CD4-positive, alpha-beta T cell treated with Interleukin-2 at 100 ng/mL for 4 hours (primary cell): ENCODE results near the gene C1orf141.
A peak's percentile ranks its signal among the peaks of the same experiment; 100 is the strongest.
"Not testable (repeated sequence)": the region's sequence is repeated elsewhere in the genome, so short reads cannot be mapped to it uniquely, and the experiment has no call there.

Experiments used
- DNase-seq: peaks from one replicate; pipeline ENCODE4 v3.0.0-alpha.2; 2020; ENCODE audit warnings: low spot score

C1orf141 gene

DNA sequence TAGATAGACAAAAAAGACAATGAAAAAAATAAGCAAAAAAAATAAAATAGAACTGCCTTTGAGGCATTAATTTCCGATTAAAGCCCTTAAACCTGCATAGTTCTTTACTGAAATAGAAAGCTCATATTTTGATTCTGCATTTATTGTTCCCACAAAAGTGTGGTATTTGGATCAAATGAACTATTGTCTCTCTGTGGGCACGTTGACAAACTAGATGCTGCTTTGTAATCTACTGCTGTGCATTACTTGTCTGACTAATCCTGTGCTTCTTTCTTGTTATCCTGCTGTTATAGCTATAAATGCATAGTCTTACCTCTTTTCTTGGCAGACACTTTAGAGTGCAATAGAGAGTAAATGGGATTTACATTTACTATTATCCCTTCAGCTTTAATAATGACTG lies 49.4 kb downstream of the C1orf141 start:
- DNase-seq, result no peak

GRCh38 chr1:67084765-67085318 lies 49.9 kb downstream of the C1orf141 start:
- DNase-seq, result no peak

- no peak for DNase-seq
Observed at GRCh38 chr1:67078291-67078690, 56.5 kb downstream of the C1orf141 start.

DNA sequence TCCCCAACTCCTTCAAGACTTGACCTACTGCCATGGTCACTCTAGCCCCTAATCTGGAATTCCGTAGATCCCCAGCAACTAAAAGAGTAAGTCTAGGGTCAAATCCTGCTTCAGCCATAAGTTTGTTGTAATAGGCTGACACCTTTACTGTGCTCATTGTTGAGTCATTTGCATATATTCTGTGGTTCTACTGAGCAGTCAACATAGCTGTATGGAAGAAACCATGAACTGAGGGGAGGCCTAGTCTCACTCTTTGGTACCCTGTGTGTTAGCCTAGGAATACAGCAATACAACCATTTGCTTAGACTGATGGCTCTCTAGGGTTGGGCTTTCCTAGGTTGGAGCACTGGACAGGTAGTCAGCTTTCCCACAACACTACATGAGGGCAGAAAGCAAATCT lies 57.2 kb downstream of the C1orf141 start:
- DNase-seq, result no peak

DNA sequence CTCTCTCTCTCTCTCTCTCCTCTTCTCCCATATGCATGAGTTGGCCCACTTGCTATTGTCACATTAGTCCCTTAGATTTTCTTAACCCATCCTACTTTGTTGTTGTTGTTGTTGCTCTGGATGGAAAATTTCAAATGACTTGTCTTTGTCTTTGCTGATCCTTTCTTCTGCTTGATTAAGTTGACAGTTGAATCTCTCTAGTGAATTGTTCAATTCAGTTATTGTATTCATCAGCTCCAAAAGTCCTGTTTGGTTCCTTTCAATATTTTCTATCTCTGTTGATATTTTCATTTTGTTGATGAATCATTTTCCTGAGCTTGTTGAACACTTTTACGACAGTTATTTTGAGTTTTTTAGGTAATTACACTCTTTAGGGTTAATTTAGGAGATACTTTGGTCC lies 62.0 kb downstream of the C1orf141 start:
- no peak for DNase-seq

- DNase-seq, result not testable (repeated sequence)
Observed at GRCh38 chr1:67067655-67068054, 67.1 kb downstream of the C1orf141 start.

DNA sequence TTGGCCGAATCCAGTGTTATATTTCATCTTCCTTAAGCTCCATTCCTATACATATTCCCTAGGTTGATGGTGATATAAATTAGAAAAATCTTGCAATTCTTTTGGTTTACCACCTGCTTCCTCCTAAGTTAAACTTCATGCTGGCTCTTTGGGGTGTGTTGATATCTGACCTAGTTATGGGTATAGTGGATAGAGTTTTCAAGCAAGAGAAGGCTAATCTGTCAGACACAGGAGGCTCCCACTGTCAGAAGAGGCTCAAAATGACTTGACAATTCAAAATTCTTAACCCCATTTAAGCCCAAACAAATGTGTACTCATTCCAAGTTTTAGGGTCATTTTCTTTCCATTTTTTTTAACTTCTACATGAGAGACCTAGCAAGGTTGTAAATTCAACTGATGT lies 72.4 kb downstream of the C1orf141 start:
- no peak for DNase-seq

DNA sequence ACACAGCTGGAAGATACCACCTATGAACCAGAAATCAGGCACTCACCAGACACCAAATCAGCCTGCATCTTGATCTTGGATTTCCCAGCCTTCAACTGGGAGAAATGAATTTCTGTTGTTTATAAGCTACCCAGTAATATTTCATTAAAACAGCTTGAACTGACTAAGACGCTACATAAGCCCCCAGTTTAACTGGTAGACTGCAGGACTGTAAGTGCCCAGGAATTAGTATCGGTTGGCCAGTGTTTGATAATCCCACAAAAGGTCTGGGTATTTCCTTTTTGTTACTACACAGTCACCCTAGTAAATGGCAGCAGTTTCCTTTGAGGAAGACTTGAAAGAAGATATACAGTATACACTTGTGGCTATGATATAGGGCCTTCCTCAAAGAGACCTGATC lies 73.5 kb downstream of the C1orf141 start:
- no peak for DNase-seq

DNA sequence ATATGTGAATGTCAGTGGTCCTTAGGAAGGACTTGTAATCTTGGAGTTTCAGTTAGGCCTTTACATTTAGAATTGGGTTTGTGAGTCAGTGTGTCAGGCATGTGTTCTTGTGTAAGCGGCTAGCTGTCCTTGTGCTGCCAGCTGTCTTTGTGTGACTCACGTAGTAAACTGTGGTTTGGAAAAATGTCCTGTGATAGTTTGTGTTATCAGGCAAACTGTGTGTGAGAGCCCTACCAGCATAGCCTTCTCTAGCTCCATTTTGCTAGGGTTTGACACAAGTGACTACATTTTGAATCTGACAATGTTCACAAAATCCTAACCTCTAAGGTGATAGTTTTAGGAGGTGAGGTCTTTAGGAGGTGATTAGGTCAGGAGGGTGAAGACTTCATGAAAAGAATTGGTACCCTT lies 74.0 kb downstream of the C1orf141 start:
- no peak for DNase-seq

DNA sequence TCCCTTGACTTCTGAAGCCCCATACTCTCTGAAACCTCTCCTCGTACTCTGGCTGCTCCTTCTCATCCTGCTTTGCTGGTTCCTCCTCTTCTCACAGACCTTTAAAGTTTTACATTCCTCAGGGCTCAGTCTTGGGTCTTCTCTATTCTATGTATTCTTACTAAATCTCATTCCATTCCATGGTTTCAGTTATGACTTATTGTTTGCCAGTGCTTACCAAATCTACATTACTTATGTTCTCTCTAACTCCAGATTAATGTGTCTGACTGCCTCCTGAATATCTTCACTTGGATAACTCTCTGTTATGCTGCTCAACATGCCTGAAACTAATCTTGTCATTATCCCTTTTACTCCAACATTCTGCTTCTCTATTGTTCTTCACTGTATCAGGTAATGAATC lies 75.4 kb downstream of the C1orf141 start:
- no peak for DNase-seq

DNA sequence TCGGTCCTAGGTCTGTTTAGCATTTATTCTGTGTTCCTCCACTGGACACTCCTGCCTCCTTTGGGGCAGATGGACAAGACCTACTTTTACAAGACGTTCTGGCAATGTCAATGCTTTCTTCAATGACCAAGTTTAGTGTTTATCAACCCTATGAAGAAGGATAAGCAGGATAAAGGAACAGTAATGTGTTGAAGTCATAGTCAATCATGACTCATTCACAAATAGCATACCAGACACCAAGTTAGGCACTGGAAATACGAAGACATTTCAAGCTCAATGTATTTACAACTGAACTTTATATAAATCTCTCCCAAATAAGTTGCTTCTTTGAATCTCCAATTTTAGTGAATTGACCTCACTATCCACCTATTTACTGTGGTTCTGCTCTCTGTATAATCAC lies 76.0 kb downstream of the C1orf141 start:
- no peak for DNase-seq

GRCh38 chr1:67058242-67058641 lies 76.5 kb downstream of the C1orf141 start:
- no peak for DNase-seq

DNA sequence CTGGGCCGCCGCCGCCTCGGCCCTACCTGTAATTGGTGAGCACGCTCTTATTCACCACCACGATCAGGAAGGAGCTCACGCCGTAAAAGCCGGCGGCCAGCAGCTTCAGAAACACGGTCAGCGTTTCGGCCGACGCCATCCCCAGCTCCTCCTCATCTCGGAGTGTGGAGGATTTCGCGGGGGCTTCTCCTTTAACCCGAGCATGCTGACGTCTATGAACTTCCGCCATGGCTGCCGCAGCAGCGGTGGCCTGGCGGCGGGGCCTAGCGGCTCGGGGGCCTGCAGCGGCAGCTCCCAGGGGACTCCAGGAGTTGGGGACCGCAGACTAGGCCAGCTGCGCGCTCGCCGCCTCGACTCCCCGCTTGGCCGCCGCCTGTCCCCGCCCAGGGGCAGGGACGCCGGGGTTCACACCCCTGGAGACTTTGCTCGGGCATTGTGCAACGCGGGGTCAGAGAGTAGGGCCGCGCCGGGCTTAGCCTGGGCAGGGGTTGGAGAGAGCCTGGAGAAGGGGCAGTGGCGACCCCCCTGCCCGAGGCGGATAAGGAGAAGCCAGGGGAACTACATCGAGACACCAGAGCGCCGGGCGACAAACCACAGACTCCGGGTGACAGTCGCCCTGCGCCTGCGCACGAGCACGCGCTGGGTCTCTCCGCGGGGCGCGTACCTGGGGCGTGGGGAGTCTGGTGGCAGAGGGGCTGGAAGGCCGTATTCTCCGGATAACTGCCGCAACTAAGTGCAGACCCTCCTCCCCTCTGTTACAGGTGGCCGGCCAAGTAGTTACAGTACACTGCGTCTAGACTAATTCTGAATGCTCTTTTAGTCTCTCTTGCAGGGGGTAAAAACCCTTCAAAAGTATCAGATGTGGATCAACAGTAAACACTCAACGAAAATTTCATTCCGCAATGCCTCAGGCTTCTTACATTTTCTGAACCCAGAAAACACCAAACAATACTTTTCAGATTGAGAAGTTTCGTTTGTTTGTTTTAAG lies 80.7 kb downstream of the C1orf141 start, which contains the start of gene SLC35D1:
Gene SLC35D1, minus strand, starts transcription at position 364 of the 988 bp plus-strand sequence. Its CDS starts 135 bp downstream, at position 229.
- DNase-seq, result peak; percentile 64

- DNase-seq, result no peak
Observed at GRCh38 chr1:67053535-67053784, 81.3 kb downstream of the C1orf141 start.

- DNase-seq, result peak; percentile 16
Observed at GRCh38 chr1:67052741-67053534, 81.8 kb downstream of the C1orf141 start.

DNA sequence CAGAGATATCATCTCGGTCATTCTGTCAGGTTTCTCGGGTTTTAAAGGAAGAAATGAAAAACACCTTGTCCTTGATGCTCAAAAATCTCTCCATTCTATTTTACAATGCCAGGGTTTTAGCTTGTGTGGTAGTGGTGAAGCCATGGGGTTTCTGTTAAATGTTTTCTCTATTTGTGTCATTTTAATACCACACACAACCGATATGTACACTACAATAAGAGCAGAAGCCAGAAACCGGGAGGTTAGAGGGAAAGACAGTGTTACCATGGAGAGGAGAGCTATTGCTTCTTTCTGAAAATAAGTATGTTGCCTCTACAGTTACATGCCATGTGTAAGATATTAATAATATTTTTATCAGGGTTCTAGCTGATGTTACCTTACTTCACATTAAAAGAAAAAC lies 83.6 kb downstream of the C1orf141 start:
- DNase-seq, result no peak

- DNase-seq, result no peak
Observed at GRCh38 chr1:67044631-67045270, 90.0 kb downstream of the C1orf141 start.

GRCh38 chr1:67043366-67043765 lies 91.4 kb downstream of the C1orf141 start:
- no peak for DNase-seq
